ENCODE data around the gene TRIM38.
"Not testable (repeated sequence)": the region's sequence is repeated elsewhere in the genome, so short reads cannot be mapped to it uniquely, and the experiment has no call there.

Gene TRIM38

DNA sequence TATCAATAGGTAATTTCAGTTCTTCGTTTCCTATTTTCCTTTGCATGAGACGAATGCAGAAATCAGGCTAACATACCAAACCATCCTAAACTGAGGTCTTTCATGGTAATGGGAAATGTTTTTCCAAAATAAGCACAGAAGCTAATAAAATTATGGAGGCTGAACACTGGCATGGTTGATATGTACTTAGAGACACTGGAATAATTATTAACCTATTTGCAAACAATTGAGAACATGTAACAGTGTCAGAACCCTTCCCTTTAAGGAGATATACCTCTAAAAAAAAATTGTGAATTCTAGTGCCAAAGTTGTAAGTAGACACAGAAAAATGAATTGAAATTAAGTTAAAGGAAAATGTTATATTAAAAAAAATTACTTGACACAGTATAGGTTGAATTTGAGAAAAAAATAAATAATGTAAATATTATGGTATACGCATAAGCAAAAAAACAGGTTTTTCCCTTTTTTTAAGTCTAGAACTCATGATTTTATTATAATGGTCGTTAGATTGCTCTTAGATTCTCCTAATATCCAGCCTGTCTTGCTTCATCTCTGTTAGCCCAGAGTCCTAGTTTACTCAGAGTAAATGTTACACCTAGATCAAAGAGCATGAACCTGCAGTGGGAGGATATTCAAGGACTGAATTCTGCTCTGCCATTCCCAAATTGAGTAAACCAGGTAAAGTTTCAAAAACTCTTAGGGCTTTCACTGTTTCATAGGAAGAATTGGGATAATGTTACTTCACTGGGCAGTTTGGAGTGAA is 33.9 kb upstream of the TRIM38 start:
- Histone ChIP-seq H3K27me3 (ENCODE audit: control insufficient read depth, insufficient read depth, low read length) (no peaks in the 10 kb centered on the region), H3K9me3 (replicated peaks; ENCODE audit: low read length) (no peaks in the 10 kb centered on the region), H3K4me3 (ENCODE audit: low read length) (no peak overlapping the region), H3K36me3 (ENCODE audit: insufficient read depth, low read length) (no peaks in the 10 kb centered on the region), H3K9ac (ENCODE audit: low read depth, low read length) (no peak overlapping the region), H3K4me1 (ENCODE audit: control insufficient read depth, insufficient read depth, low read length) (no peaks in the 10 kb centered on the region), H3K4me2 (ENCODE audit: low read length) (no peak overlapping the region)

DNA sequence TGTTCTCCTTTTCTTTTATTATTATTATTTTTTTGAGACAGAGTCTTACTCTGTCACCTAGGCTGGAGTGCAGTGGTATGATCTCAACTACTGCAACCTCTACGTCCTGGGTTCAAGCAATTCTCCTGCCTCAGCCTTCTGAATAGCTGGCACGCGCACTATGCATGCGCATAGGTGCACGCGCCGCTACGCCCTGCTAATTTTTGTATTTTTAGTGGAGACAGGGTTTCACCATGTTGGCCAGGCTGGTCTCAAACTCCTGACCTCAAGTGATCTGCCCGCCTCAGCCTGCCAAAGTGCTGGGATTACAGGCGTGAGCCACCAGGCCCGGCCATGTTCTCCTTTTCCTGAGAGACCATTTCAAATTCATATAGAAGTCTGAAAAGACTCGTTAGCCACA is 32.8 kb upstream of the TRIM38 start:
- H3K4me1 ChIP-seq (ENCODE audit: control insufficient read depth, insufficient read depth, low read length); H3K4me3 ChIP-seq (ENCODE audit: low read length); H3K36me3 ChIP-seq (ENCODE audit: insufficient read depth, low read length); H3K27me3 ChIP-seq (ENCODE audit: control insufficient read depth, insufficient read depth, low read length); H3K9ac ChIP-seq (ENCODE audit: low read depth, low read length); H3K4me2 ChIP-seq (ENCODE audit: low read length); H3K9me3 ChIP-seq (replicated peaks; ENCODE audit: low read length): not testable (repeated sequence)

DNA sequence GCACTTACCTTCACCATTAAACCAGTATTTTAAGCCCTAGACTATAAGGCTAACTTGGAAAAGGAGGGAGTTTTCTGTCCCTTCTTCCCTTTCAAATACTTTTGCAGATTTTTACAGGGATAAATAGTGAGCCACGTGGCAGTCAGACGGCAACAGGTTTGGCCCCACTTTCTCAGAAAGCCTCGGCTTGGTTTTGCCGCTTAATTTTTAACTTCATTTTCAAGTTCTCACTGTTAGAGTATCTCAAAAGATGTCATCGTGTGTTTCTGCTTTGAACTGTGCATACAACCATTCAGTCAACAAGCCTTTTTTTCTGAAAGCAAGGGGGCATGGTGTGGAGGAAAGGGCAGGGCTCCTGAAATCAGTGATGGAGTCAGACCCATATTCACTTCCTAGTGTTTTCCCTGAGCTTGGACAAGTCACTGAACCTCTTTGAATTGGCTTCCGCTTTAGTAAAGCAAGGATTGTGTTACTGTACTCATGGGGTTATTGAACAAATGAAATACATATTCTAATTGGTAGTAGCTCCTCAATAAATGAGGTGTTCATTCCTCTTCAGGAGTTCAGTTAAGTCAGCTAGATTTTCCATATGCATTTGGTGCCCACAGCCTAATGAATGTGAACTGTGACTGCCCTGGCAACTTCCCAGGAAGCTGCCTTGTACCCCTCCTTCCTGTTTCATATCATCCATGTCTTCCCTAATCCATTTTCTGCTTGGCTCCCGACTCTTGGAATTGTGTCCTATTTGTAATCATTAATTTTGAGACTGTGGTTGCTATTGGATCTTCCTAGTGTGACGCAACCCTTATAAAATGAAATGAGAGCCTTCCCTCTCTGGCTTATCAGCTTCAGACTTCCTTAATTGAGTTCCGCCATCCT is 31.8 kb upstream of the TRIM38 start, which contains the start of gene SLC17A2:
SLC17A2 (minus strand) TSS at position 160 of the 879 bp plus-strand sequence. CDS start 4,895 bp downstream, outside the sequence.
- peaks cover 6% of the 10 kb centered on the region for H3K4me1 ChIP-seq (ENCODE audit: control insufficient read depth, insufficient read depth, low read length)
- no peak within 1 kb of the TSS for H3K4me3 ChIP-seq (ENCODE audit: low read length)
- no peaks in the 10 kb centered on the region for H3K27me3 ChIP-seq (ENCODE audit: control insufficient read depth, insufficient read depth, low read length)
- no peak within 1 kb of the TSS for H3K4me2 ChIP-seq (ENCODE audit: low read length)
- no peaks in the 10 kb centered on the region for H3K9me3 ChIP-seq (replicated peaks; ENCODE audit: low read length)
- H3K36me3 ChIP-seq (ENCODE audit: insufficient read depth, low read length), result no peaks in the 10 kb centered on the region
- H3K9ac ChIP-seq (ENCODE audit: low read depth, low read length), result no peak within 1 kb of the TSS

DNA sequence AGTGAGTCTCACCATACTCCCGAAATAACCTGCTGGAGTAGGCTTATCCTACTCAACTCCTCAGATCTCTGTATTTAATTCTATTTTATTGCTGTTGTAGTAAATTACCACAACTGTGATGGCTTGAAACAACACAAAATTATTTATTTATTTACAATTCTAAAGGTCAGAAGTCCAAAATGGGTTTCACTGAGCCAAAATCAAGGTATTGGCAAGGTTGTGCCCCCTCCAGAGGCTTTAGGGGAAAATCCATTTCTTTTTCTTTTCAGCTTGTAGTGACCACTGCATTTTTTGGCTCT is 31.2 kb upstream of the TRIM38 start:
- no peaks in the 10 kb centered on the region for H3K27me3 ChIP-seq (ENCODE audit: control insufficient read depth, insufficient read depth, low read length)
- H3K4me3 ChIP-seq (ENCODE audit: low read length), result no peak overlapping the region
- H3K4me1 ChIP-seq (ENCODE audit: control insufficient read depth, insufficient read depth, low read length), result peaks cover 6% of the 10 kb centered on the region
- no peaks in the 10 kb centered on the region for H3K9me3 ChIP-seq (replicated peaks; ENCODE audit: low read length)
- no peaks in the 10 kb centered on the region for H3K36me3 ChIP-seq (ENCODE audit: insufficient read depth, low read length)
- H3K4me2 ChIP-seq (ENCODE audit: low read length), result no peak overlapping the region
- no peak overlapping the region for H3K9ac ChIP-seq (ENCODE audit: low read depth, low read length)

DNA sequence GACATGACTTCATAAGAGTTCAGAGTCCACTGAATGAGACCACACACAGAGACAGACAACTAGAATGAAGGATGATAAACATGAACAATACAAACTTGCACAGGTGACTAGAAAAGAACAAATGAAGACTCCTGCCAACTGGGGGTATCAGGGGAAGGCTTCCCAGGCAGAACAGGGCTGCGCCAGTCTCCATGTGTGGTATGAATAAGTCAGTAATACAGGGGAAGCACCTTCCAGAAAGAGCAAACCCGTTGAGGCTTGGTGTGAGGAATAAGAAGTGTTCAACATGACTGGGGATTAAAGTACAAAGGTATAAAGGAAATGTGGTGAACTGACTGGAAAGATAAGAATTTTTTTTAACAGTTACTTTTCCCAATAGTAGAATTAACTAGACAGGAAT is 28.4 kb upstream of the TRIM38 start:
- no peaks in the 10 kb centered on the region for H3K9me3 ChIP-seq (replicated peaks; ENCODE audit: low read length)
- no peaks in the 10 kb centered on the region for H3K27me3 ChIP-seq (ENCODE audit: control insufficient read depth, insufficient read depth, low read length)
- H3K9ac ChIP-seq (ENCODE audit: low read depth, low read length), result no peak overlapping the region
- H3K4me1 ChIP-seq (ENCODE audit: control insufficient read depth, insufficient read depth, low read length), result peaks cover 6% of the 10 kb centered on the region
- H3K4me2 ChIP-seq (ENCODE audit: low read length), result no peak overlapping the region
- H3K4me3 ChIP-seq (ENCODE audit: low read length), result no peak overlapping the region
- H3K36me3 ChIP-seq (ENCODE audit: insufficient read depth, low read length), result no peaks in the 10 kb centered on the region

DNA sequence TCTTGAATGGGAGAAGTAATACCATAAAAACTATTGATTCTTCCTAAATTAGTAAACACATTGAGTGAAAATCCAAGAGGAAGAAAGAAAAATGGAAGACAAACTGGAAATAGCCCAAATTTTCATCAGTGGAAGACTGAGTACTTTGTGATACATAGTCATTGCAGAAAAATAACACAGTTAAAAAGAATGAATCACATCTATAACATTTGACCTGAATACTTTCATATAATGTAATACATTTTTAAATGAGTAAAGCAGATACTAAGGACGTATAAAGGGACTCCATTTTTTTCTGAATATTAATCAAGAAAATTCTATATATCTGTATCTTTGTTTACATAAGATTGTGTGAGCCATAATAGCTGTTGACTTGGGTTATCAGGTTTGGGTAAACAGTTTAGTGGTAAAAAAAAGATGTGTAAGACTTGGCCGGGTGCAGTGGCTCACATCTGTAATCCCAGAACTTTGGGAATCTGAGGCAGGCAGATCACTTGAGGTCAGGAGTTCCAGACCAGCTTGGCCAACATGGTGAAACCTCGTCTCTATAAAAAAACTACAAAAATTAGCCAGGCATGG is 27.8 kb upstream of the TRIM38 start:
- no peaks in the 10 kb centered on the region for H3K9me3 ChIP-seq (replicated peaks; ENCODE audit: low read length)
- H3K4me2 ChIP-seq (ENCODE audit: low read length), result no peak overlapping the region
- no peaks in the 10 kb centered on the region for H3K36me3 ChIP-seq (ENCODE audit: insufficient read depth, low read length)
- H3K4me3 ChIP-seq (ENCODE audit: low read length), result no peak overlapping the region
- no peak overlapping the region for H3K9ac ChIP-seq (ENCODE audit: low read depth, low read length)
- H3K4me1 ChIP-seq (ENCODE audit: control insufficient read depth, insufficient read depth, low read length), result peaks cover 6% of the 10 kb centered on the region
- H3K27me3 ChIP-seq (ENCODE audit: control insufficient read depth, insufficient read depth, low read length), result no peaks in the 10 kb centered on the region

DNA sequence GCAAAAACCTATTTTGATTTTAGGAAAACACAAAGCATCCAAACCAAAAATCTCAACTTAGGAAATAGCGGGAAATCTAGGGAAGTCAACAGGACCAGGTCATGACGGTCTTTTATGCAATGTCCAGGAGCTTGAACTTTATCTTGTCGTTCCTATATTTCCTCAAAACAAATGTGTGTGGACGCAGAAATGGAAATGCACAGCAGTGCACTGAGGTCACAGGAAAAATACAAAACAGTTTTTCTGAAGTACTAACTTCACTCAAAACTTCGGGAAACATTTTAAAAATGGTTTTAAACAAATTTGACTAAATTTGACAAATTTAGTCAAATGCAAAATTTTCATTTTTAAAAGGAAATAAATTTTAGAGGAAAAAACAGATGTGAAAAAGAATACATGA is 26.6 kb upstream of the TRIM38 start:
- Histone ChIP-seq H3K4me2 (ENCODE audit: low read length) (no peak overlapping the region), H3K36me3 (ENCODE audit: insufficient read depth, low read length) (no peaks in the 10 kb centered on the region), H3K9ac (ENCODE audit: low read depth, low read length) (no peak overlapping the region), H3K4me1 (ENCODE audit: control insufficient read depth, insufficient read depth, low read length) (peaks cover 6% of the 10 kb centered on the region), H3K9me3 (replicated peaks; ENCODE audit: low read length) (no peaks in the 10 kb centered on the region), H3K4me3 (ENCODE audit: low read length) (no peak overlapping the region), H3K27me3 (ENCODE audit: control insufficient read depth, insufficient read depth, low read length) (no peaks in the 10 kb centered on the region)

DNA sequence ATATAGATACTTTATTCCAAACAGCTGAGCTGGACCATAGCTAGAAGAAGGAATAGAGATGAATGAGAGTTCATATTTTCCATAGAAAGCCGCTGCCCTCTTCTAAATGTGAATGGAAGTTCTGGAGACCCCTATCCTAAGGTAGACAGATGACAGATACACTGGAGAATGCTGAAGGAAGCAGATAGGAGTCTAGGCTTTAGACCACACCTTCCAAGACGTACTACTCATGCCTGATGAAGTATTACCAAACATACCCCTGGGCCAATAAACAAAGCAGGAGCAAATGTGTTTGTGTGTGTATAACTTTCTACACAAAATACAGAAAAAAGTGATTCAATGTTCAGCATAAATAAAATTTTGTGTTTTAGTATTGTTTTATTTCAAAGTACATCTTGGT is 23.0 kb upstream of the TRIM38 start:
- Histone ChIP-seq H3K4me2 (ENCODE audit: low read length) (no peak overlapping the region), H3K4me1 (ENCODE audit: control insufficient read depth, insufficient read depth, low read length) (no peaks in the 10 kb centered on the region), H3K9ac (ENCODE audit: low read depth, low read length) (no peak overlapping the region), H3K36me3 (ENCODE audit: insufficient read depth, low read length) (no peaks in the 10 kb centered on the region), H3K9me3 (replicated peaks; ENCODE audit: low read length) (no peaks in the 10 kb centered on the region), H3K4me3 (ENCODE audit: low read length) (no peak overlapping the region), H3K27me3 (ENCODE audit: control insufficient read depth, insufficient read depth, low read length) (no peaks in the 10 kb centered on the region)

DNA sequence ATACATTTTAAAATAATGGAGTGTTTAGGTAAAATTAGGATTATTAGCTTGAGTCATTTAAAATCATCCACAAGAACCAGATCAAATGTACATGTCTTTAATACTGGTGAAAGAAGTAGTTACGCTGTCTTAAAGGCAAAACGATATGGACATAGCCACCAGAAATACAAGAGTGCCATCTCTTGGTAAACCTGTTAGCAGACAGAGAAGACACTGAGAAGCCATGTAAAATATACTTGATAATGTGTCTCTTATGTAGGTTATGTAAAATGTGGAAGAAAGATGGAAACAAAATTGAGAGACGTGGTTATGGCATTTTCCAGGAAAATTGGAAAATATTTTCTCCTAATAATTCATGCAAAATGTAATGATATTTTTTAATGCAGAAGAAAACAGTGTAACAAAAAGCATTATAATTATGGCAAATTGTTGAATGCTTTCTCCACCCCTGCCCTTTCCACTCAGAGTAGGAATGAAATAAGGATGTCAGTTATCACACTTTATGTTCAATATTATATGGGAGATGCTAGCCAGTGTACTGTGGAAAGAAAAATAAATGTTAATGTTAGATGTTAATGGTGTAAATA is 19.9 kb upstream of the TRIM38 start:
- Histone ChIP-seq H3K9me3 (replicated peaks; ENCODE audit: low read length) (no peaks in the 10 kb centered on the region), H3K27me3 (ENCODE audit: control insufficient read depth, insufficient read depth, low read length) (no peaks in the 10 kb centered on the region), H3K36me3 (ENCODE audit: insufficient read depth, low read length) (no peaks in the 10 kb centered on the region), H3K4me1 (ENCODE audit: control insufficient read depth, insufficient read depth, low read length) (no peaks in the 10 kb centered on the region), H3K4me3 (ENCODE audit: low read length) (no peak overlapping the region), H3K9ac (ENCODE audit: low read depth, low read length) (no peak overlapping the region), H3K4me2 (ENCODE audit: low read length) (no peak overlapping the region)

DNA sequence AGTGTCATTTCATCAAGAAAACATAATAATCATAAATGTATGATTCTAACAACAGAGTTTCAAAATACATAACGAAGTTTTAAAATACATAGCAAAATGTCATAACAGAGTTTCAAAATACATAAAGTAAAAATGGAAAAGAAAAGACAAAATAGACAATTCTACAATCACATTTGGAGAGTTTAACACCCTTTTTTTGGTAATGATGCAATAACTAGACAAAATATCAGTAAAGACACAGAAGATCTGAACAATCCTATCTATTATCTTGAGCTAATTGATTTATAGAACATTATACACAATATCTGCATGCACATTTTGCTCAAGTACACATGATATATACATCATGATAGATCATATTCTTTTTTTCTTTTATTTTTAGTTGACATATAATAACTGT is 18.7 kb upstream of the TRIM38 start:
- H3K27me3 ChIP-seq (ENCODE audit: control insufficient read depth, insufficient read depth, low read length), result no peaks in the 10 kb centered on the region
- no peak overlapping the region for H3K9ac ChIP-seq (ENCODE audit: low read depth, low read length)
- no peaks in the 10 kb centered on the region for H3K9me3 ChIP-seq (replicated peaks; ENCODE audit: low read length)
- H3K4me1 ChIP-seq (ENCODE audit: control insufficient read depth, insufficient read depth, low read length), result no peaks in the 10 kb centered on the region
- H3K36me3 ChIP-seq (ENCODE audit: insufficient read depth, low read length), result no peaks in the 10 kb centered on the region
- H3K4me3 ChIP-seq (ENCODE audit: low read length), result no peak overlapping the region
- no peak overlapping the region for H3K4me2 ChIP-seq (ENCODE audit: low read length)

DNA sequence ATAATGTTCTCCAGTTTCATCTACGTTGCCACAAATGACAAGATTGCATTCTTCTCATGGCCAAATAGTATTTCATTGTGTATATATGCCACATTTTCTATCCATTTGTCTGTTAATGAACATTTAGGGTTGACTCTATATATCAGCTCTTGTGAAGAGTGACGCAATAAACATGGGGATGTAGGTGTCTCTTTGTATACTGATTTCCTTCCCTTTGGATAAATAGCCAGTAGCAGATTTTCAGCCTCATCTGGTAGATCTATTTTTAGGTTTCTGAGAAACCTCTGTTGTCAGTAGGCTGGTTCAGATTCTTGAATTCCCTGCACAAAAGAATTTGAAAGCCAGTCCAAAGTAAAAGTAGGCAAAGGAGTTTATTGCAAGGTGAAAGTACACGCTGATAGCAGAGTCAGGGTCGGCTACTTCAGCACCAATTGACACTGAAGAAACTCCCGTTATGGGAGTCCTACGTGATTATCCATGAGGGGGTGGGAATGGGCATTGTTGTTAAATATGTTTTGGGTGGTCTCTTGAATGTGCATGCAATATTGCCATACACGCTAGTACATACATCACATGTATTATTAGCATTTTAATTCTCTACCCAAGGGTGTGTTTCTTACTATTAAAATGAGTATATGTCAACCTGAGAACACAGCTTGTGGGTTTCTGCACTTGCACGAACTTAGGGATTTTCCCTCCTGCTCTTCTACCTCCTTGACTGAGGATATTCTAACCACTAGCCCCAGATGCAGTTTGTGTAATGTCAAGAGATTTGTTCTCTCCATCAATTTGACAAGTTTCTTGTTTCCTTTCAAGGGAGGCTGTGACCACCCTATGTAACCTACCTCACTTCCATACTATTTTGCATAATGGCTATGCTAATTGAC is 17.7 kb upstream of the TRIM38 start:
- Histone ChIP-seq H3K9ac (ENCODE audit: low read depth, low read length) (no peak overlapping the region), H3K9me3 (replicated peaks; ENCODE audit: low read length) (no peaks in the 10 kb centered on the region), H3K27me3 (ENCODE audit: control insufficient read depth, insufficient read depth, low read length) (no peaks in the 10 kb centered on the region), H3K4me3 (ENCODE audit: low read length) (no peak overlapping the region), H3K4me2 (ENCODE audit: low read length) (no peak overlapping the region), H3K4me1 (ENCODE audit: control insufficient read depth, insufficient read depth, low read length) (no peaks in the 10 kb centered on the region), H3K36me3 (ENCODE audit: insufficient read depth, low read length) (no peaks in the 10 kb centered on the region)
